ENCODE data around the gene PTPDC1.

GRCh38 chr9:94134629-94135028 lies 50.4 kb downstream of the PTPDC1 start:
- TF ChIP-seq, protein P1, sequence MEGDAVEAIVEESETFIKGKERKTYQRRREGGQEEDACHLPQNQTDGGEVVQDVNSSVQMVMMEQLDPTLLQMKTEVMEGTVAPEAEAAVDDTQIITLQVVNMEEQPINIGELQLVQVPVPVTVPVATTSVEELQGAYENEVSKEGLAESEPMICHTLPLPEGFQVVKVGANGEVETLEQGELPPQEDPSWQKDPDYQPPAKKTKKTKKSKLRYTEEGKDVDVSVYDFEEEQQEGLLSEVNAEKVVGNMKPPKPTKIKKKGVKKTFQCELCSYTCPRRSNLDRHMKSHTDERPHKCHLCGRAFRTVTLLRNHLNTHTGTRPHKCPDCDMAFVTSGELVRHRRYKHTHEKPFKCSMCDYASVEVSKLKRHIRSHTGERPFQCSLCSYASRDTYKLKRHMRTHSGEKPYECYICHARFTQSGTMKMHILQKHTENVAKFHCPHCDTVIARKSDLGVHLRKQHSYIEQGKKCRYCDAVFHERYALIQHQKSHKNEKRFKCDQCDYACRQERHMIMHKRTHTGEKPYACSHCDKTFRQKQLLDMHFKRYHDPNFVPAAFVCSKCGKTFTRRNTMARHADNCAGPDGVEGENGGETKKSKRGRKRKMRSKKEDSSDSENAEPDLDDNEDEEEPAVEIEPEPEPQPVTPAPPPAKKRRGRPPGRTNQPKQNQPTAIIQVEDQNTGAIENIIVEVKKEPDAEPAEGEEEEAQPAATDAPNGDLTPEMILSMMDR (conservative IDR thresholded peaks at IDR 0.05; ENCODE audit: low read length) = no peak
- no peak for TF ChIP-seq EZH2phosphoT487 (IDR thresholded peaks at IDR 0.05; ENCODE audit: borderline replicate concordance)

Measured in Loucy (cell line).